ENCODE measurements around the gene USB1.

USB1 gene

DNA sequence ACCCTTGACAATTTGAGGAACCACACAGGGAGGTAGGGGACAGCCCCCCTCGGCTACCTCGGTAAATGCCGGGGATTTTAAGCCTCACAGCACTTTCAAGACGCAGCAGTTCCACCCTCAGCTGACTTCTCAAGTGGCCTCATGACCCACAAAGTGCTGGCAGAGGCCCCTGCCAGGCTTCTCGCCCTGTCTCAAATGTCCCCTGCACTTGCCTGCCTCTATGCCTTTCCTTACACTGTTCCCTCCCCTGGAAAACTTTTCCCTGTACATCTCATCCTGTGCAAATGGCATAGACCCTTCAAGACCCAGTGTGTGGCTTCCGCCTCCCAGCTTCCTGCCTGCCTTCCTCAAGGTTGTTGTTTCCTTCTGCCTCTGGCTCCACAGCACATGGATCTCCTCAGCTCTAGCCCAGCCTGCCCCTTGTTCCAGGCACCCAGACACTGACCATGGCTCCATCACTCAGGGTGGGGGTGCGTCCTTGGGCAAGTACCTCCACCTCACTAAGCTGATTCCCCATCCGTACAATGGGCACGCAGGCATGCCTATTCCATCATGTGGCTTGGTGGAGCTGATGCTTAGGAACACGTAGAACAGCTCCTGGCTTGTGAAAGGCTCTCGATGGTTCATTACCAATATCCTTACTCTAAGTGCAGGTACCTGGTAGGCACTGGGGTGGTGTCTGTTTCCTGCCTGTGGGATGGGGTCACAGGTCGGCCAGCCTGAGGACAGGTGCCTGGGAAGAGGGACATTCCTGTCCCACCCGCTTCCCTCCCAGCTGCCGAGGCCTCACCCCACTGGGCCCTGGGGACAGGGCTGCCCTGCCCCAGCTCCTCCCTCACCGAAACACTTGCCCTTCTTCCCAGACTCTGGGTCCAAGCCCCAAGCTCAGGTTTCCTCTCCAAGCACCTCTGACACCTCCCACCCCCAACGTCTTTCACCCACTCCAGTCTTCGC, 48.3 kb downstream of the USB1 start:
- DNase-seq: no peak

DNA sequence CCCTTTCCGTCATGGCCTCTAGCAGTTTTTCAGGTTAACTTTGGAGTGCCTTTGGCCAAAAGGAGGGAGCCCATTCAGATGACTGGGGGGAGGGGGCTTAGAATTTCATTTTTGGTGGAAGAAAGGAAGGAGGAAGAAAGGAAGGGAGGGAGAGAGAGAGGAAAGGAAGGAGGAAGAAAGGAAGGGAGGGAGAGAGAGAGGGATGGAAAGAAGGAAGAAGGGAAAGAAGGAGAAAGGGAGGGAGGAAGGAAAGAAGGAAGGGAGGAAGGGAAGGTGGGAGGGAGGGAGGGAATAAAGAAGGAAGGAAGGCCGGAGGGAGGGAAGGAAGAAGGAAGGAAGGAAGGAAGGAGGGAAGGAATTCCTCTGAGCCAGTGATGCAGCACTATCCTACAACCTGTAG, 50.1 kb downstream of the USB1 start:
- no peak for DNase-seq

DNA sequence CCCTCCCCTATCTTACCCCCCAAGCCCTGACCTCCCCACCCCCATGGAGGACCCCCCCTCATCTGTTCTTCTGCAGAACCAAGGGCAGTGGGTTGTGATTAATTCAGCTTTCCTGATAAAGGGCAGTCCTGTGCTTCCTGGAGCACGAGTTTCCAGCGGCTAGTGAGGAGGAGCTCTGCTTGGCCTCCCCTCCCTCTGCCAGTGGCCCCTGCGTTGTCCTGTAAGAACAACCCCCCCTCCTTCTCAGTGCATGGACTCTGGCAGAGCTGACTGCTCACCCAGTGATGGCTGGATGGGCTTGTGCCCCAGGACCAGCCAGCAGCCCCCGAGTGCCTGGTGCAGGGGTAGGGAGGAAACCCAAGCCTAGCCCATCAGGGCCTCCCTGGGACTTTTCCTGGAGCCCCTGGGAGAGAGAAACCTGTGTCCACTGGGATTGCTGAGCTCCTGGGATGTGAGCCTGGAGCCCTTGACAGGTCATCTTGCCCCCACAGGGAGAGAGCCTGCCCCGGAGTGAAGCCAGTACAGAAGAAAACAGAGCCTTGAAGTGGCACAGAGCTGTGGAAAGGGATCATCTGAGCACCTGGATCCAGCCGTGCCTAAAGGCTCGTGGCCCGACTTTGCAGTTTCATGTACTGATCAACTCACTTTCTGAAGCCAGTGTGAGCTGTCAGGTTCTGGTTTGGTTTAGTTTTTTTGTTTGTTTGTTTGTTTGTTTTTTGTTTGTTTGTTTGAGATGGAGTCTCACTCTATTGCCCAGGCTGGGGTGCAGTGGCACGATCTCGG, 50.8 kb downstream of the USB1 start:
- DNase-seq: no peak

- no peak for DNase-seq
These were observed 52.4 kb downstream of the USB1 start for GRCh38 chr16:58053682-58054005.

DNA sequence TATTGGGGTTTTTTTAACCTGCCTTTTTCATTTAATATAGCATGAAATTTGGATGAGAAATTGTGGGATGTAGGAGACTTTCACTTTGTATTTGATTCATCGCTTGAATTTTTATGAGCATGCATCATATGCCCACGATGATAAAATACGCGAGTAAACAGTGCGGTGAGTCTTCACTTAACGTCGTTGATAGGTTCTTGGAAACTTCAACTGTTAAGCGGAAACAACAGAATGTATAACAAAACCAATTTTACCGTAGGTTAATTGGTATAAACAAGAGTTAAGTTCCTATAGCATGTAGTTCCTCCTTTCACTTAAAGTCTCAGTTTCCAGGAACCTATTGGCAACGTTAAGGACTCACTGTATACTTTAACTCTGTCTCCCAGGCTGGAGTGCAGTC, 53.1 kb downstream of the USB1 start:
- DNase-seq: no peak

DNA sequence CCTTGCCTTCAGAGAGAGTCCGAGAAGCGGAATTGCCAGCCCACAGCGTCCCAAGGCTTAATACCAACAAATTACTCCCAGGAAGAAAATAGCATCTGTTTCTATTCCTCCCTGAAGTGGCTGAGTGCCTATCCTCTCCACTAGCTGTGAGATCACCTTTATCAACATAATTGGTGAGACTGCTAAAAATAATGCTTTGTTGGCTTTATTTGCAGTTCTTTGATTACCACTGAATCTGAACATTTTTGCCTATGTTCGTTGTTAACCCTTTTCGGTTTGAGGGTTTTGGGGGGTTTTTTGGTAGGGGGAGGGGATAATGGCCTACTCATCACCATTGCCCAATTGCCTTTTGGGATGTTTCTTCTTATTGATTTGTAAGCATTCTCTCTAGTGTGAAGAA, 55.4 kb downstream of the USB1 start:
- no peak for DNase-seq

GRCh38 chr16:58057121-58057520, 55.9 kb downstream of the USB1 start:
- no peak for DNase-seq

- DNase-seq: no peak
These were observed 56.6 kb downstream of the USB1 start for GRCh38 chr16:58057784-58058183.

- no peak for DNase-seq
These were observed 61.6 kb downstream of the USB1 start for GRCh38 chr16:58062821-58063220.

DNA sequence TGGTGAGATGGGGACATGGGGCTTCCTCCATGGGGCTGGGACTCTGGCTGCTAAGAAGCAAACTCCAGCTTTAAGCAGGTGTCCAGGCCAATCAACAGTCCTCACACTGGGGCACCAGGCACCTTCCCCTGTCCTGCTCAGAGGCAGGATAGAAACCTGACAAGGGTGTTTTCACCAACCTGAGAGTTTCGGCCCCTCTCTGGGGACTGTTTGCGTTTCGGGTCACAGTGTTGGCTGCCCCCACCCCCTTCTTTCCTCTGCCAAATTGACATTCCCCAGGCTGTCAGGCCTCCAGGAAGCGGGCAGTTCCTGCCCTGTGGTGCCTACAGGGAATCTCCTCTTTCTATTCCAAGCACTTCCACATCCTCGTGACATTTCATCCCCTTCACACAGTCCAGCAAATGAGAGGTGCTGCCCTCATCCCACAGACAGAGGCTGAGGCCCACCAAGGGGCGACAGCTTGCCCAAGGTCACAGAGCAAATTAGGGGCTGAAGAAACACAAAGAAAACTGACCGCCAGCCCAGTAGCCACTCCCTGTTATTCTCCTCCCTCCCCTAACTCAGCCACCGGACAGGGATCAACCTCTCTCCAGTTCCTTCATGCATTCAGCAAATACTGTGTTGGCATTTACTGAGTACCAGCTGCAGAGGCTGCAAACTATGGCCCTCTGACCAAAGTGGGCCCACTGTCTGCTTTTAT, 62.3 kb downstream of the USB1 start:
- DNase-seq: no peak

GRCh38 chr16:58070585-58070984, 69.4 kb downstream of the USB1 start:
- no peak for DNase-seq

Measured in activated effector memory CD4-positive, alpha-beta T cell treated with anti-CD3 and anti-CD28 coated beads, Interleukin-2, amount 50 U/mL, for 16 hours (primary cell).